Natural killer cell (primary cell): ENCODE results near the gene MERTK. TPM values are rescaled to one million over a fixed set of nuclear protein-coding genes. Genes with fewer than 3 reads are reported as not detected.

Experiments used
- ATAC-seq, 3 donors: fragments of 150-1000 bp in 2 of 3; fragments of 200-7000 bp in 1 of 3; cut with Tn5 transposase; 1 replicate in 1 of 3; 2 replicates in 2 of 3; pipeline ENCODE4 v1.10.0; 2021; ENCODE audit warnings: mild to moderate bottlenecking in 2 of 3, moderate library complexity in 2 of 3
- DNase-seq, 2 donors: peaks; one replicate each; pipeline versions ENCODE4 v3.0.0 to v3.0.0-alpha.2; 2013 to 2021; ENCODE audit warnings: mixed read lengths in 1 of 2
- H3K27ac ChIP-seq: one replicate; pipeline ENCODE4 v1.5.1; 2013; ENCODE audit warnings: mild to moderate bottlenecking, low read length
- H3K27me3 ChIP-seq: one replicate; pipeline ENCODE4 v1.6.1; 2013; ENCODE audit warnings: low read length; ENCODE audit not compliant: control insufficient read depth, insufficient read depth
- H3K36me3 ChIP-seq: one replicate; pipeline ENCODE4 v1.6.1; 2013; ENCODE audit warnings: low read length; ENCODE audit not compliant: control insufficient read depth, insufficient read depth
- H3K4me1 ChIP-seq: one replicate; pipeline ENCODE4 v1.6.1; 2013; ENCODE audit warnings: low read length; ENCODE audit not compliant: control insufficient read depth, insufficient read depth
- H3K4me3 ChIP-seq: one replicate; pipeline ENCODE4 v1.5.1; 2013; ENCODE audit warnings: low read length
- H3K9me3 ChIP-seq: one replicate; pipeline ENCODE4 v1.6.1; 2013; ENCODE audit warnings: low read length; ENCODE audit not compliant: control insufficient read depth, insufficient read depth
- H3K27ac Mint-ChIP-seq, 2 donors: one replicate each; pipeline ENCODE4 v1.8.0; 2022; ENCODE audit warnings: mild to moderate bottlenecking in 2 of 2, mixed read lengths in 2 of 2, moderate library complexity in 1 of 2
- H3K27me3 Mint-ChIP-seq, 2 donors: one replicate each; pipeline ENCODE4 v1.8.0; 2022; ENCODE audit warnings: low read depth in 2 of 2, mixed read lengths in 2 of 2
- H3K36me3 Mint-ChIP-seq: one replicate; pipeline ENCODE4 v1.8.0; 2022; ENCODE audit warnings: mixed read lengths
- H3K4me1 Mint-ChIP-seq, 2 donors: one replicate each; pipeline ENCODE4 v1.8.0; 2022; ENCODE audit warnings: mixed read lengths in 2 of 2
- H3K4me3 Mint-ChIP-seq: one replicate; pipeline ENCODE4 v1.8.0; 2022; ENCODE audit warnings: mild to moderate bottlenecking, moderate library complexity, mixed read lengths
- H3K9me3 Mint-ChIP-seq, 2 donors: one replicate each; pipeline ENCODE4 v1.8.0; 2022; ENCODE audit warnings: mixed read lengths in 2 of 2
- WGBS: methylation state at CpG from one replicate; pipeline ENCODE4 v1.1.7; 2013; ENCODE audit warnings: missing lambda C conversion rate; ENCODE audit not compliant: insufficient coverage; 5-methylcytosine and 5-hydroxymethylcytosine counted together
- intact Hi-C: fragments of 100-400 bp; cut with micrococcal nuclease; formaldehyde crosslinking; loops from one replicate; pipeline ENCODE4 v1.14.2; 2022
- total RNA-seq, 4 donors: library from RNA; stranded (reverse); fragments of 120-200 nt in 1 of 4; gene quantifications; one replicate each; pipeline versions ENCODE4 v1.2.3 to v1.2.4, GENCODE V29; 2013 to 2022
- TF ChIP-seq, protein P1 (sequence below): fragments of 200-600 bp; IDR thresholded peaks from one replicate; pipeline ENCODE4 v1.8.0; 2022; ENCODE audit warnings: antibody characterized with exemption

The MERTK gene
- total RNA-seq, 3 donors from 2014 or later (not counting 1 experiment from before 2014, with no cell fraction given), result 0.38 to 1.2 (median 0.45) TPM

DNA sequence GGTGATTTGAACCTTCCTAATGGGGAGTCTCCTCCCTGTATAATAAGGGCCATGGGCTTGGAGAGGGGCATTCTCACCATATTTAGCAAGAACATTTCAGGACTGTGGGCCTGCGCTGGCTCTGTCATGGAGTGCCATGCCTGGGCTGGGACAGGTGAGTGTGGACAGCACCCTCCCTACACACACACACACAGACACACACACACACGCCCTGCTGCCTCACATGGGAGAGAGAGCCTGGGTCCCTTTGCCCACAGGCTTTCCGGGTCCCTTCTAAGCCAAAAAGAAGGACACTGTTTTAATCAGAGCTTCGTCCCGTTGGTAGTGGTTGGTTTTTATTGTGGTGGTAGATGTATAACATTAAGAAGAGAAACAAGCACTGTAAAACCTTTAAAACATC is 125.3 kb downstream of the MERTK start:
- DNase-seq, result no peak
- peaks cover 0 to 9% of the 10 kb centered on the region in 2 donors for H3K27me3 Mint-ChIP-seq
- no peaks in the 10 kb centered on the region for H3K9me3 ChIP-seq
- intact Hi-C loops, result no loop called here
- no peak overlapping the region for H3K27ac ChIP-seq
- H3K27me3 ChIP-seq, result no peaks in the 10 kb centered on the region
- ATAC-seq, result no peak
- WGBS, result 70% methylated on average over 5 of the region's 5 CpGs
- TF ChIP-seq, protein P1, sequence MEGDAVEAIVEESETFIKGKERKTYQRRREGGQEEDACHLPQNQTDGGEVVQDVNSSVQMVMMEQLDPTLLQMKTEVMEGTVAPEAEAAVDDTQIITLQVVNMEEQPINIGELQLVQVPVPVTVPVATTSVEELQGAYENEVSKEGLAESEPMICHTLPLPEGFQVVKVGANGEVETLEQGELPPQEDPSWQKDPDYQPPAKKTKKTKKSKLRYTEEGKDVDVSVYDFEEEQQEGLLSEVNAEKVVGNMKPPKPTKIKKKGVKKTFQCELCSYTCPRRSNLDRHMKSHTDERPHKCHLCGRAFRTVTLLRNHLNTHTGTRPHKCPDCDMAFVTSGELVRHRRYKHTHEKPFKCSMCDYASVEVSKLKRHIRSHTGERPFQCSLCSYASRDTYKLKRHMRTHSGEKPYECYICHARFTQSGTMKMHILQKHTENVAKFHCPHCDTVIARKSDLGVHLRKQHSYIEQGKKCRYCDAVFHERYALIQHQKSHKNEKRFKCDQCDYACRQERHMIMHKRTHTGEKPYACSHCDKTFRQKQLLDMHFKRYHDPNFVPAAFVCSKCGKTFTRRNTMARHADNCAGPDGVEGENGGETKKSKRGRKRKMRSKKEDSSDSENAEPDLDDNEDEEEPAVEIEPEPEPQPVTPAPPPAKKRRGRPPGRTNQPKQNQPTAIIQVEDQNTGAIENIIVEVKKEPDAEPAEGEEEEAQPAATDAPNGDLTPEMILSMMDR, result no peak
- no peak overlapping the region for H3K4me3 Mint-ChIP-seq
- H3K4me1 Mint-ChIP-seq, result peaks cover 0 to 8% of the 10 kb centered on the region in 2 donors
- no peaks in the 10 kb centered on the region for H3K9me3 Mint-ChIP-seq
- H3K4me1 ChIP-seq, result no peaks in the 10 kb centered on the region
- H3K4me3 ChIP-seq, result no peak overlapping the region
- H3K36me3 ChIP-seq, result no peaks in the 10 kb centered on the region
- peak overlapping the region in 1 of 2 donors; percentile 36 for H3K27ac Mint-ChIP-seq
- no peaks in the 10 kb centered on the region for H3K36me3 Mint-ChIP-seq

DNA sequence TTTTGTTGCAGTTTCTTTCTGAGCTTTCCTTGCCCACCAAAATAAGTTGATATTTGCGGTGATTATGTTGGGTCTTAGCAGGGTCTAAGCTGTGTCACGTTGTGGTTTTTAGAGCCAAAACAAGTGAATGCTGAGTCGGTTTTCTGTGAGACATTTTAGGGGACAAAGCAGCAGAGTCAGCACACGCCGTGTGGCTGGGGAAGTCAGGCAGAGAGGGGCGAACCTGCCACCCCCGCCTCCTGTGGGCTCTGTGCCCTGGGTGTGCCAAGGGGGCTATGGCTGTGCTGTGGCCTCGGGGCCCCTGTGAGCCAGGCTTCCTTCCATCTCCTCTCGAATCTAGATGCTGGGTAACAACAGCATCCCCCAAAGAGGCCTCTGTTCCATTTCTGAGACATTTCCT is 125.8 kb downstream of the MERTK start:
- Mint-ChIP-seq H3K27ac (peak overlapping the region in 1 of 2 donors; percentile 36), H3K4me1 (peaks cover 0 to 8% of the 10 kb centered on the region in 2 donors), H3K9me3 (no peaks in the 10 kb centered on the region), H3K4me3 (no peak overlapping the region), H3K36me3 (no peaks in the 10 kb centered on the region), H3K27me3 (peaks cover 0 to 6% of the 10 kb centered on the region in 2 donors)
- H3K4me1 ChIP-seq, result no peaks in the 10 kb centered on the region
- no peaks in the 10 kb centered on the region for H3K9me3 ChIP-seq
- no peak overlapping the region for H3K4me3 ChIP-seq
- no peak for DNase-seq
- TF ChIP-seq, protein P1, result no peak
- ATAC-seq, result peak in 1 of 3 donors; percentile 27
- WGBS, result 44% methylated on average over 9 of the region's 9 CpGs
- intact Hi-C loops, result no loop called here
- H3K27ac ChIP-seq, result no peak overlapping the region
- no peaks in the 10 kb centered on the region for H3K27me3 ChIP-seq
- H3K36me3 ChIP-seq, result no peaks in the 10 kb centered on the region

DNA sequence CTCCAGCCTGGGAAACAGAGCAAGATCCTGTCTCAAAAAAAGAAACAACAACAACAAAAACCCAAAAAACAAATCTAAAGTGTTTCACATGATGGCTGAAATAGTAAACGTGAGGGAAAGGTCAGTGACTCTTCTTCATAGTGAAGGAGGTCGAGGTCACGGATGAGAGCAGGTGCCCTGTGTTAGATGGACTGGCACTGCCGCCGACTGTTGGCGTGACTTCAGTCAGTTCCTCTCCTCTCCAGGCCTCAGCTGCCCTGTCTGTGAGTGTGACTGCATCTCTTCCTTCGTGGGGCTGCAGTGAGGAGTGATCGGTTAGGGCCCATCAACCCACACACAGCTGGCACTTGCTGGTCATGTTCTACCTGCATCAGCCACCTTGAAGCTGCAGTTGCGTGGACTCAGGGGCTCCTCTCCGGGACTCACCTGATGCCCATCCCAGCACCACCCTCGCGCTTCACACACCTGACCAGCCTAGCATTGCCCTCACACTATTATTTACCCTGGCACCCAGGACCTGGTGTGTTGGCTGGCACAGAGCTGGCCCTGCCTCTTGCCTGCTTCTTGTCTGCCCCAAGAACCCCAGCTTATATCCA is 126.6 kb downstream of the MERTK start:
- no peak overlapping the region for H3K4me3 Mint-ChIP-seq
- intact Hi-C loops, result no loop called here
- Histone ChIP-seq H3K36me3 (no peaks in the 10 kb centered on the region), H3K27ac (no peak overlapping the region), H3K4me1 (no peaks in the 10 kb centered on the region), H3K9me3 (no peaks in the 10 kb centered on the region), H3K4me3 (no peak overlapping the region), H3K27me3 (no peaks in the 10 kb centered on the region)
- 97% methylated on average over 12 of the region's 12 CpGs for WGBS
- no peaks in the 10 kb centered on the region for H3K9me3 Mint-ChIP-seq
- H3K4me1 Mint-ChIP-seq, result peaks cover 0 to 8% of the 10 kb centered on the region in 2 donors
- H3K27me3 Mint-ChIP-seq, result peaks cover 0 to 6% of the 10 kb centered on the region in 2 donors
- no peak overlapping the region for H3K27ac Mint-ChIP-seq
- DNase-seq (no peak), ATAC-seq (no peak)
- H3K36me3 Mint-ChIP-seq, result no peaks in the 10 kb centered on the region
- TF ChIP-seq, protein P1, result no peak

DNA sequence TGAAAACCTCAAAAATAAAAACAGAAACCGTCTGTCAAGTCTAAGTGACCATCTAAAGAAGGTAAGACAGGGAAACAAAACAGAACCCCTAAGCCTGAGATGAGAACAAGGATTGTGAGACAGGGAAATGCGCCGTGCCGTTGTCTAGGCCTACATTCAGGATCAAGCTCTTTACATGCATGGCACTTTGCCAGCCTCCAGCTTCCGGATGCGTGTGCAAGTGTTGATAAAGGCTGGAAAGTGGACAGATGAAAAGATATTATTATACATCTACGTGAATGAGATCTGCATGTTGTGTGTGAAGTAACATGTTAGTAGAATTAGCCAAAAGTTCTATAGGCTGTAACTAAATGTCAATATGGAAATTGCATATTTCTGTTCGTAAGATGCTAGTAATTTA is 128.1 kb downstream of the MERTK start:
- Mint-ChIP-seq H3K4me1 (peaks cover 0 to 8% of the 10 kb centered on the region in 2 donors), H3K36me3 (no peaks in the 10 kb centered on the region), H3K27me3 (peaks cover under 1 to 4% of the 10 kb centered on the region in 2 donors), H3K27ac (no peak overlapping the region), H3K4me3 (no peak overlapping the region), H3K9me3 (no peaks in the 10 kb centered on the region)
- no peaks in the 10 kb centered on the region for H3K36me3 ChIP-seq
- TF ChIP-seq, protein P1, result no peak
- H3K27ac ChIP-seq, result no peak overlapping the region
- no peaks in the 10 kb centered on the region for H3K27me3 ChIP-seq
- DNase-seq, result no peak
- H3K4me3 ChIP-seq, result no peak overlapping the region
- intact Hi-C loops, result no loop called here
- 87% methylated on average over 8 of the region's 8 CpGs for WGBS
- ATAC-seq, result no peak
- no peaks in the 10 kb centered on the region for H3K9me3 ChIP-seq
- no peaks in the 10 kb centered on the region for H3K4me1 ChIP-seq
